PC-9 (cell line): ENCODE data around the gene TNFRSF1A.

Experiments
- CTCF ChIP-seq: fragments of 200-600 bp; sonication (generic); conservative IDR thresholded peaks from 2 replicates; pipeline ENCODE4 v1.6.1; 2017; ENCODE audit warnings: mixed run types, antibody characterized with exemption, mild to moderate bottlenecking, moderate library complexity
- EZH2 ChIP-seq: fragments of 200-600 bp; sonication (generic); IDR thresholded peaks from 2 replicates; pipeline ENCODE4 v1.8.0; 2017; ENCODE audit warnings: antibody characterized with exemption, low read depth

- no peak for TF ChIP-seq CTCF
- no peak for TF ChIP-seq EZH2
These were observed 35.7 kb downstream of the TNFRSF1A start for GRCh38 chr12:6306151-6306550.
